ENCODE data around the gene EFCAB9. TPM values are rescaled to one million over a fixed set of nuclear protein-coding genes. Genes with fewer than 3 reads are reported as not detected.

Gene EFCAB9
- total RNA-seq, 4 donors from 2014 or later = not detected

DNA sequence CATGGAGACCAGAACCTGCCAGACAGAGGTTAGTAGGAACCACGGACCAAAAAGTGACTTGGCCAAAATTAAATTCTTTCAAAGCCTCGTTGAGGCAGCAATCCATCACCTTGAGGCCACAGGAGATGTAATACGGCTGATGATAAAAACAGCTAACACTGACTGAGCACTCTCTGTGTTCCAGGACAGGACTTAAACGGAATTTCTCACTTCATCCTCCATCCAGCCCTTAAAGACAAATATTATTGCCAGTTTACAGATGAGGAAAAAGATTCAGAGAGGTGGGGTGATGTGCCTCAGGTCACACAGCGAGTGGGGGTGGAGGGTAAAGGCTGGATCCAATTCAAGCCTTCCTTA lies 31.0 kb upstream of the EFCAB9 start:
- WGBS = 72% methylated on average over 5 of the region's 5 CpGs
- Histone ChIP-seq H3K4me1 (peaks cover 25% of the 10 kb centered on the region), H3K27ac (no peak overlapping the region), H3K36me3 (no peaks in the 10 kb centered on the region), H3K9me3 (no peaks in the 10 kb centered on the region), H3K4me3 (no peak overlapping the region), H3K27me3 (no peaks in the 10 kb centered on the region)
- no peak for DNase-seq (ENCODE audit: low spot score in 2 of 2)
- TF ChIP-seq, protein P1, sequence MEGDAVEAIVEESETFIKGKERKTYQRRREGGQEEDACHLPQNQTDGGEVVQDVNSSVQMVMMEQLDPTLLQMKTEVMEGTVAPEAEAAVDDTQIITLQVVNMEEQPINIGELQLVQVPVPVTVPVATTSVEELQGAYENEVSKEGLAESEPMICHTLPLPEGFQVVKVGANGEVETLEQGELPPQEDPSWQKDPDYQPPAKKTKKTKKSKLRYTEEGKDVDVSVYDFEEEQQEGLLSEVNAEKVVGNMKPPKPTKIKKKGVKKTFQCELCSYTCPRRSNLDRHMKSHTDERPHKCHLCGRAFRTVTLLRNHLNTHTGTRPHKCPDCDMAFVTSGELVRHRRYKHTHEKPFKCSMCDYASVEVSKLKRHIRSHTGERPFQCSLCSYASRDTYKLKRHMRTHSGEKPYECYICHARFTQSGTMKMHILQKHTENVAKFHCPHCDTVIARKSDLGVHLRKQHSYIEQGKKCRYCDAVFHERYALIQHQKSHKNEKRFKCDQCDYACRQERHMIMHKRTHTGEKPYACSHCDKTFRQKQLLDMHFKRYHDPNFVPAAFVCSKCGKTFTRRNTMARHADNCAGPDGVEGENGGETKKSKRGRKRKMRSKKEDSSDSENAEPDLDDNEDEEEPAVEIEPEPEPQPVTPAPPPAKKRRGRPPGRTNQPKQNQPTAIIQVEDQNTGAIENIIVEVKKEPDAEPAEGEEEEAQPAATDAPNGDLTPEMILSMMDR (IDR thresholded peaks at IDR 0.05) = no peak
- TF ChIP-seq EP300 (IDR thresholded peaks at IDR 0.05) (no peak), POLR2A (IDR thresholded peaks at IDR 0.05) (no peak), POLR2AphosphoS5 (IDR thresholded peaks at IDR 0.05) (no peak)

DNA sequence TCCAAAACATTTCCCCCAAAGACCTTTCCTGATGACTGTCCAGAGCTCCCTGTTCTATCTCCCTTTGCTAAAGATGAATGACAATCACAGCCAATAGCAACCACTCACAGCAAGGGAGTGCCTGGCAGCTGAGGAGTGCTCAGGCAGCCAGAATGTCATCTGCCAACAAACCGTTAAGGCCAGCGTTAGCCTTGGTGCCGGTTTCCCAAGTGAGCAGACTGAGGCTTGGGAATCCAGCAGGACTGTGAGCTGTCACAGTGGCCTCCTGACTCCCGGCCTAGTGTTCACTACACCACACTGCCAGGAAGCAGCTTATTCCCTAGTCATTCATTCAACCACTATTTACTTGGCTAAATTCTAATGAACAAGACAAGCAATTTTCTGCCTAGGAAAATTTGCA lies 30.6 kb upstream of the EFCAB9 start:
- Histone ChIP-seq H3K4me3 (no peak overlapping the region), H3K27me3 (no peaks in the 10 kb centered on the region), H3K9me3 (no peaks in the 10 kb centered on the region), H3K4me1 (peaks cover 29% of the 10 kb centered on the region), H3K27ac (no peak overlapping the region), H3K36me3 (no peaks in the 10 kb centered on the region)
- DNase-seq (ENCODE audit: low spot score in 2 of 2) = no peak
- no peak for TF ChIP-seq POLR2A (IDR thresholded peaks at IDR 0.05)
- TF ChIP-seq, protein P1 (IDR thresholded peaks at IDR 0.05) = no peak
- TF ChIP-seq POLR2AphosphoS5 (IDR thresholded peaks at IDR 0.05) = no peak
- TF ChIP-seq EP300 (IDR thresholded peaks at IDR 0.05) = no peak
- 35% methylated on average over 4 of the region's 4 CpGs for WGBS

DNA sequence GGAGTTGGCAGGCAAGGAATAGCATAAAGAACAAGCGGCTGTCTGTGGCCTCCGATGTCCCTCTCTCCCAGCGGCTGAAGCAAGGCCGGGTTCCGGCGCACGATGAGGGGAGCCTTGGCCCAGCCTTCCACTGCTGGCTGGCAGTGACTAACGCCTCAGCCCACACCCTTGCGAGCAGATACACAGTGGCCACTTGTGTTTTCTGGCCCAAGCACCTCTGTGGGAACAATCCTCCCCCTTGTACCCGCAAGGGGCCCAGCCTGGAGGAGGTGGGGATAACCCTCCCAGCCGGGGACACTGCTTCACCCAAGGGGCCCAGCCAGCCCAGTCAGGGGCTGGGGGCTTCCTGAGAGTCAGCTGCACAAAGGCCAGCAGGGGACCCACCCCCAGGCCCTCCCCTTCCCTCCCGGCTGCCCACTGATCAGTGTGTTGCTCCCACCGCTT lies 29.2 kb upstream of the EFCAB9 start:
- Histone ChIP-seq H3K4me1 (peaks cover 35% of the 10 kb centered on the region), H3K27ac (no peak overlapping the region), H3K9me3 (no peaks in the 10 kb centered on the region)

DNA sequence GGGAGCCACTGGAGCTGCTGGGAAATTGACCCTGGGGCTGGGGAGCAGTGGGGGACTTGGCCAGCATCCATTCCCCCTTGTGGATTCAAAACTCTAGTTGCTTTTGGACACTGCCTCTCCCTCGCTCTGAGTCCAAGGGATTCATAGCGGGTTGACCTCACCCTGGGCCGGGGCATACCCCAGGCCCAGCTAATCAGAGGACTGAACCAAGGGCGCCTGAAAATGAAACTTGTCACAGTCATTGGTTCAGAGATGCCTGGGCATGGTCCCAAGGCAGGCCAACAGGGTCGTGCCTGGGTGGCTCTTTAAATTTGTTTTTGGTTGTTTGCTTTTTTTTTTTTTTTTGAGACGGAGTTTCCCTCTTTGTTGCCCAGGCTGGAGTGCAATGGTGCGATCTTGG lies 28.5 kb upstream of the EFCAB9 start:
- H3K9me3 ChIP-seq = no peaks in the 10 kb centered on the region
- H3K36me3 ChIP-seq = no peaks in the 10 kb centered on the region
- WGBS = 96% methylated on average over 7 of the region's 7 CpGs
- no peak for DNase-seq (ENCODE audit: low spot score in 2 of 2)
- H3K4me3 ChIP-seq = no peak overlapping the region
- H3K4me1 ChIP-seq = peaks cover 38% of the 10 kb centered on the region
- no peak overlapping the region for H3K27ac ChIP-seq
- TF ChIP-seq EP300 (IDR thresholded peaks at IDR 0.05) (no peak), POLR2AphosphoS5 (IDR thresholded peaks at IDR 0.05) (no peak)
- no peaks in the 10 kb centered on the region for H3K27me3 ChIP-seq

More for the DNA sequence above, 29.2 kb upstream of the EFCAB9 start:
- Histone ChIP-seq H3K27me3 (no peaks in the 10 kb centered on the region), H3K4me3 (no peak overlapping the region), H3K36me3 (no peaks in the 10 kb centered on the region)
- no peak for DNase-seq (ENCODE audit: low spot score in 2 of 2)
- whole genome bisulfite sequencing = 54% methylated on average over 10 of the region's 13 CpGs
- TF ChIP-seq, protein P1 (IDR thresholded peaks at IDR 0.05) = no peak
- TF ChIP-seq EP300 (IDR thresholded peaks at IDR 0.05) (no peak), POLR2A (IDR thresholded peaks at IDR 0.05) (no peak), POLR2AphosphoS5 (IDR thresholded peaks at IDR 0.05) (no peak)

DNA sequence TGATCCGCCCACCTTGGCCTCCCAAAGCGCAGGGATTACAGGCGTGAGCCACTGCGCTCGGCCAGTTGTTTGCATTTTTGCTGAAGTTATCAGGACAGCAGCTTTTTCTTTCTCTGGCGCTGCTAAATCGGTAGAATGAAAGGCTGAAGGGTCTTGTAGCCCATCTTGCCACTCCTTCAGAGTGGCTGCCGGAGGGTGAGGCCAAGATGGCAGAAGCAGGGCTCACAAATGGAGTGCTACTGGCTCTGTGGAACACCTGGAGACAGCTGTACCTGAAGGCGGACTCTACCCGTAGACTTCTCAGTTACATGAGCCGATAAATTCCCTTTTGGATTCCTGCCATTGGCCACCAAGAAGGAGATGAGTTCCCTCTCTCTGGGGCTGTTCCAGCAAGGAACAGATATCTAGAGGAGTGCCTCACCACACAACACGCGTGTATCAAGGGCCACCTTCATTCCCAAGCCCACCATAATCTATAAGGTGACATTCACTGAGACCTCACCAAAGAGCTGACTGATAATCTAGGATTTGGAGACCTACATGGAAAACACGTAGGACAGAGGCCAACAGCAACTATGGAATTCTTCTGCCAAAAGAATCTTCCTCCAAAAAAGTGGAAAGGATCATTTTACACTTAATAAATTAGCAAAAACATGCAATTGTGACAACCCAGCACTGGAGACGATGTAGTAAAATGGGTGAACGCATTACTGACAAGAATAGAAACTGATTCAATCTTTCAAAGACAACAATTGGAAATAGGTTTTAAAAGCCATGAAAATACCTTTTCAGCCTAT lies 27.7 kb upstream of the EFCAB9 start:
- H3K9me3 ChIP-seq = no peaks in the 10 kb centered on the region
- no peak overlapping the region for H3K4me3 ChIP-seq
- no peaks in the 10 kb centered on the region for H3K36me3 ChIP-seq
- no peak overlapping the region for H3K27ac ChIP-seq
- 84% methylated on average over 16 of the region's 16 CpGs for WGBS
- peaks cover 44% of the 10 kb centered on the region for H3K4me1 ChIP-seq
- TF ChIP-seq, protein P1 (IDR thresholded peaks at IDR 0.05) = no peak
- TF ChIP-seq EP300 (IDR thresholded peaks at IDR 0.05) (no peak), POLR2AphosphoS5 (IDR thresholded peaks at IDR 0.05) (no peak), POLR2A (IDR thresholded peaks at IDR 0.05) (no peak)
- H3K27me3 ChIP-seq = no peaks in the 10 kb centered on the region
- DNase-seq (ENCODE audit: low spot score in 2 of 2) = no peak

Data from suprapubic skin (tissue), 4 donors.